ENCODE results near the gene CHL1.

Gene CHL1

GRCh38 chr3:291028-291427, 94.5 kb downstream of the CHL1 start:
- H3K36me3 Mint-ChIP-seq, result no peaks in the 10 kb centered on the region
- H3K27me3 Mint-ChIP-seq, result no peaks in the 10 kb centered on the region
- H3K9me3 Mint-ChIP-seq, result no peaks in the 10 kb centered on the region
- no peak overlapping the region for H3K4me3 Mint-ChIP-seq
- peaks cover 19% of the 10 kb centered on the region for H3K4me1 Mint-ChIP-seq
- ATAC-seq, result peak; percentile 48
- H3K27ac Mint-ChIP-seq, result peak overlapping the region; percentile 80

DNA sequence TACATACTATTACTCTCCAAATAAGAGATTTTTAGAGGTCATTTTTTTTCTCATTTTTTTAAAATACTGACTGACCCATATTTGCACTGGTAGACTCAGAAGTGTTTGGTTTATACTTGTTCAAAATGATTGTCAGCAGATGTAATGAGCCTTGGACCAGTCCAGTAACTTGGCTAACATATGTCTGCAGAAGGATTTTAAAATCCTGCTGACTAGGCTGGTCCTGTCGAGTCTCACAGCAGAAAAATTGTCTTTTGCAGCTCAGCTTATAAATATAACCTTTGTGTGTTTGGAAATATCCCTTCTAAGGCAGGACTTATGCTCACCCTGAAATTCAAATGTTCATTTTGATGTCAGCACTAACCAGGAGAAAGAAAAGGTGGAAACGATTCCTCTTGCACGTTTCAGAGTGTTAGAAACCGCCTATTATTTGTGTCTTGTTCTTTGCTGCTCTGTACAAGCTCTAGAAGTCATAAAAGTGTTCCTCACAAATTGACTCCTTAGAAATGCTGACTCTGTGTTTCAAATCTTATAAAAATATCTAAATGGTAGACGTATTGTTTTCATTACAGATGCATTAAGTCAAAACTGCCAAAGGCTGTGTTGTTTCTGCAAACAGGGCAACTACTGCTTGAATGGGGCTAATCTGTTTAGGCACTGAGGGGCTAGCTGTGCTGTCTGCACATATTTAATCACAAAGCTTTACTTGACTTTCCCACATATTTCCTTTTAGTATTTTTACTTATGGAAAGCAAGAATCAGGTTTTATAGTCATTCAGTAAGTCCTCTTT, 95.3 kb downstream of the CHL1 start:
- H3K27ac Mint-ChIP-seq, result peak overlapping the region; percentile 80
- H3K27me3 Mint-ChIP-seq, result no peaks in the 10 kb centered on the region
- H3K4me1 Mint-ChIP-seq, result peaks cover 26% of the 10 kb centered on the region
- peaks cover 2% of the 10 kb centered on the region for H3K9me3 Mint-ChIP-seq
- no peak overlapping the region for H3K4me3 Mint-ChIP-seq
- no peaks in the 10 kb centered on the region for H3K36me3 Mint-ChIP-seq
- no peak for ATAC-seq

- peaks cover 4% of the 10 kb centered on the region for H3K9me3 Mint-ChIP-seq
- H3K27me3 Mint-ChIP-seq, result no peaks in the 10 kb centered on the region
- no peak for ATAC-seq
- H3K4me1 Mint-ChIP-seq, result peaks cover 36% of the 10 kb centered on the region
- no peaks in the 10 kb centered on the region for H3K36me3 Mint-ChIP-seq
- H3K4me3 Mint-ChIP-seq, result no peak overlapping the region
- no peak overlapping the region for H3K27ac Mint-ChIP-seq
Measured at GRCh38 chr3:294096-294495, 97.5 kb downstream of the CHL1 start.

- H3K9me3 Mint-ChIP-seq, result peaks cover 4% of the 10 kb centered on the region
- ATAC-seq, result no peak
- peak overlapping the region; percentile 40 for H3K27ac Mint-ChIP-seq
- H3K27me3 Mint-ChIP-seq, result no peaks in the 10 kb centered on the region
- H3K4me1 Mint-ChIP-seq, result peaks cover 36% of the 10 kb centered on the region
- H3K36me3 Mint-ChIP-seq, result no peaks in the 10 kb centered on the region
- no peak overlapping the region for H3K4me3 Mint-ChIP-seq
Measured at GRCh38 chr3:294581-294980, 98.0 kb downstream of the CHL1 start.

DNA sequence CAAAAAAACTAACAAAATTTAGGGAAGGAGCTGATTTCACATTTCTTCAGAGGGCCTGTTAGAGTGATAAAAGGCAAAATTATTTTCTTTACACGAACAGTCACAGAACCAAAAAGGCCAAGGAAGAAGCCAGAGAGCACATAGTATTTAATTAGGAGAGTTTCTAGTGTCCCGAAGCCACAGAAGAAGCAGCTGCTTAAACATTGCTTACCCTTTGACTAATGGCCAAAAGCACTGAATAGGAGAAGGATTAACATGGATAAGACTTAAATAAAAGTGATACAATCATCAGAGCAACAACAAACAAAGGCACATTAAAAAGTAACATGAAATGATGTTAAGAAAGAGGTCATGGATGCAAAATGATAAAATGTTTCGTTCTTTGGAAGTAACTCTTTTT, 98.6 kb downstream of the CHL1 start:
- H3K27ac Mint-ChIP-seq, result peak overlapping the region; percentile 40
- H3K27me3 Mint-ChIP-seq, result no peaks in the 10 kb centered on the region
- H3K4me3 Mint-ChIP-seq, result no peak overlapping the region
- peaks cover 4% of the 10 kb centered on the region for H3K9me3 Mint-ChIP-seq
- no peaks in the 10 kb centered on the region for H3K36me3 Mint-ChIP-seq
- ATAC-seq, result no peak
- peaks cover 34% of the 10 kb centered on the region for H3K4me1 Mint-ChIP-seq

GRCh38 chr3:297585-297984, 101.0 kb downstream of the CHL1 start:
- Mint-ChIP-seq H3K9me3 (peaks cover 4% of the 10 kb centered on the region), H3K36me3 (no peaks in the 10 kb centered on the region), H3K4me1 (peaks cover 28% of the 10 kb centered on the region), H3K27me3 (no peaks in the 10 kb centered on the region), H3K4me3 (no peak overlapping the region), H3K27ac (peak overlapping the region; percentile 18)
- no peak for ATAC-seq

- Mint-ChIP-seq H3K4me3 (no peak overlapping the region), H3K36me3 (no peaks in the 10 kb centered on the region), H3K4me1 (peaks cover 28% of the 10 kb centered on the region), H3K27ac (no peak overlapping the region), H3K9me3 (peaks cover 4% of the 10 kb centered on the region), H3K27me3 (no peaks in the 10 kb centered on the region)
- ATAC-seq, result no peak
Measured at GRCh38 chr3:299590-300301, 103.2 kb downstream of the CHL1 start.

DNA sequence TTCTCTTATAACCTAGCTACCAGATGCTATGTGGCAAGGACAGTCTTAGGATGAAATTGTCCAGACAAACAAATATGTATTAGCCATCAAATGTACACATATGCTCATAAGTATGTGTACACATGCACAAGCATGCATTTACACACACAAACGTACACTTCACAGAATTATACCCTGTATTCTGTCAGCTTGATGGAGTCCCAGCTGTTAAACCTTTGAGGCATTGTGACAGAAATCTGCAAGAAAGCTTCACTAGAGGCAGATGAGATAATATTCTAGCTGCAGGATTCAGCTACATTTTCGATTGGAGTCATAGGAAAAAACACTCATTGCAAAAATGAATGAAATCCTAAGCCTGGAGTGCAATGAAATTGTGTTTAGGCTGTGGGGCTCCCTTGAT, 110.6 kb downstream of the CHL1 start:
- Mint-ChIP-seq H3K27me3 (no peaks in the 10 kb centered on the region), H3K9me3 (peaks cover 4% of the 10 kb centered on the region), H3K27ac (no peak overlapping the region), H3K4me1 (peaks cover 10% of the 10 kb centered on the region), H3K36me3 (peaks cover 12% of the 10 kb centered on the region), H3K4me3 (no peak overlapping the region)
- no peak for ATAC-seq

GRCh38 chr3:308597-309321, 112.2 kb downstream of the CHL1 start:
- no peaks in the 10 kb centered on the region for H3K27me3 Mint-ChIP-seq

DNA sequence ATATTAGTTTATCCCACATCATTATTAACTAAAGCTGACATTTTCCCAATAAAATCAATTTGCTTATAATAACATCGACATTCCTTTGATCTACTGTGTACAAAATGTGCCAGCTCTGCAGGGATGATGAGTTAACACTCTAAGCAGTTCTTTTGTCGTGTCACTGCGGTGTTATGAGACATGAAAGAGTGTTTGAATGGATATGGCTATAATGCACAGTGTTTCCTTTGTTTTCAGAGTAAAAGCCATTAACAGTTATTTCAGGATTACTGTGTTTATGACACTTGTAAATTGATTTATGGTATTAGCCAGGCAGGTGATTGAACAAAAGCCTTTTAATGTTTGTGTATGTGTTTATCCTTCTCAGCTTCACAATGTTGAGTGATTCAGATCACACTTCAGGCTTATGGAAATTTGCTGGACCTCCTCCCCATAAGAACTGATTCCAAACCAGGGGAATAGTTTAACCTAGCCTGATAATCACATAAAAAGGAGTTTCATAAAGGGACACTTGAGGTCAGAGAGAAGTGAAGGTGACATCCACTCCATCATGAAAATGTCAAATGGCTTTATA, 115.7 kb downstream of the CHL1 start:
- Mint-ChIP-seq H3K9me3 (peaks cover 4% of the 10 kb centered on the region), H3K36me3 (peaks cover 12% of the 10 kb centered on the region), H3K4me1 (peaks cover 10% of the 10 kb centered on the region), H3K4me3 (no peak overlapping the region), H3K27ac (no peak overlapping the region), H3K27me3 (no peaks in the 10 kb centered on the region)
- no peak for ATAC-seq

More at GRCh38 chr3:308597-309321, 112.2 kb downstream of the CHL1 start:
- Mint-ChIP-seq H3K4me3 (peak overlapping the region; percentile 22), H3K9me3 (peaks cover 4% of the 10 kb centered on the region), H3K27ac (peak overlapping the region; percentile 57), H3K36me3 (peaks cover 12% of the 10 kb centered on the region), H3K4me1 (peaks cover 10% of the 10 kb centered on the region)
- peak; percentile 45 for ATAC-seq

DNA sequence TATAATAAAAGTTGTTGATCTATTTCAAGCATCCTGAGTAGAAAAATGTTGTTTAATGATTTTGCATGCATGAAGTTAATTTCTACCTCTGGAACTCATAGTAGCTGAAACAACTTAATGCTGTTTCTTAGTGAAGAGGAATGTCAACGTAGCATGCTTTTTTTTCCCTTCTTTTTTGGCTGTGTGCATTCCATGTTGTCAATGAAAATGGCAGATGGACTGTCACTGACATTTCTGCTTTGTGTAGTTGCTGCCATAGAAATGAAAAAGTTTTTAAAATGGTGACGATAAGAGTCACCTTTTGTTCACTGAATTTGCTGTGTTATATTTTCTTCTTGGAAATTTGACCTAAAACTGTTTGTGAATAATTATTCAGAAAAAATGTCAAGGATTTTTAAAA, 116.3 kb downstream of the CHL1 start:
- Mint-ChIP-seq H3K36me3 (peaks cover 12% of the 10 kb centered on the region), H3K9me3 (peaks cover 4% of the 10 kb centered on the region), H3K4me1 (peaks cover 10% of the 10 kb centered on the region), H3K27ac (no peak overlapping the region), H3K27me3 (no peaks in the 10 kb centered on the region), H3K4me3 (no peak overlapping the region)
- no peak for ATAC-seq

- Mint-ChIP-seq H3K27ac (no peak overlapping the region), H3K4me1 (no peaks in the 10 kb centered on the region), H3K27me3 (no peaks in the 10 kb centered on the region), H3K36me3 (no peaks in the 10 kb centered on the region), H3K4me3 (no peak overlapping the region), H3K9me3 (no peaks in the 10 kb centered on the region)
- no peak for ATAC-seq
Measured at GRCh38 chr3:317012-317411, 120.4 kb downstream of the CHL1 start.

GRCh38 chr3:318903-319302, 122.3 kb downstream of the CHL1 start:
- Mint-ChIP-seq H3K4me3 (no peak overlapping the region), H3K9me3 (no peaks in the 10 kb centered on the region), H3K27ac (no peak overlapping the region), H3K27me3 (no peaks in the 10 kb centered on the region), H3K4me1 (no peaks in the 10 kb centered on the region), H3K36me3 (no peaks in the 10 kb centered on the region)
- no peak for ATAC-seq

GRCh38 chr3:324423-324822, 127.9 kb downstream of the CHL1 start:
- no peaks in the 10 kb centered on the region for H3K27me3 Mint-ChIP-seq
- H3K27ac Mint-ChIP-seq, result no peak overlapping the region
- H3K36me3 Mint-ChIP-seq, result no peaks in the 10 kb centered on the region
- no peaks in the 10 kb centered on the region for H3K4me1 Mint-ChIP-seq
- no peak overlapping the region for H3K4me3 Mint-ChIP-seq
- no peaks in the 10 kb centered on the region for H3K9me3 Mint-ChIP-seq
- no peak for ATAC-seq

DNA sequence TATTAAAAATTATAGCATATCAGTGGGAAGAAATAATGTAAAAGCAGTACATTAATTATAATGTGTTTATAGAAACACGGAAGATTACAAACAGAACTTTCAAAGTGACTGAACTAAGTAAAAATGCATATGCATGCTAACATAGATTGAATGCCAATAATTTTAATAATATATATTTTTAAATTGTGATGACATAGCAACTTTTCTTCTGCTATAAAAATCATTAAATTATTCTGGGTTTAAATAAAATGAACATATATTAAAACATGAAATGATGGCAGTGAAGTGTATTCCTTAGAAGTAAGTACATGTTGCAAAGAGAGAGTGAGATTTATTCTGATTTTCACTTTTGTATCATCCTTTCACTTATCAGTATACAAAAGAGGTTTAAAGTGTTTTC, 128.9 kb downstream of the CHL1 start:
- no peak for ATAC-seq
- Mint-ChIP-seq H3K36me3 (no peaks in the 10 kb centered on the region), H3K4me1 (peaks cover 7% of the 10 kb centered on the region), H3K4me3 (no peak overlapping the region), H3K27me3 (no peaks in the 10 kb centered on the region), H3K27ac (no peak overlapping the region), H3K9me3 (no peaks in the 10 kb centered on the region)

Data from stimulated activated memory B cell treated with anti-CD40 and anti-IgM and Interleukin-4, amounts not matched to agents 10 μg/mL and 1 μg/mL and 100 μg/mL, for 72 hours (primary cell).